Upper lobe of left lung (tissue), 4 donors: ENCODE measurements around the gene DMD.

Experiments used
- CTCF ChIP-seq, 6 experiments: fragments of 450-650 bp in 4 of 6; fragments of 200-600 bp in 2 of 6; sonication (generic) in 2 of 6; IDR thresholded peaks; one replicate each; pipeline ENCODE4 v1.5.1; 2016 to 2019; ENCODE audit warnings: antibody characterized with exemption in 6 of 6
- EP300 ChIP-seq, 4 donors: sonication (generic); formaldehyde crosslinking; IDR thresholded peaks; one replicate each; pipeline ENCODE4 v1.5.1; 2017; ENCODE audit warnings: antibody characterized with exemption in 4 of 4, control low read depth in 2 of 4
- POLR2A ChIP-seq, 4 donors: fragments of 450-650 bp; IDR thresholded peaks; one replicate each; pipeline ENCODE4 v1.5.1; 2016 to 2017; ENCODE audit warnings: antibody characterized with exemption in 4 of 4, mild to moderate bottlenecking in 2 of 4
- POLR2AphosphoS5 ChIP-seq, 2 donors: sonication (generic); formaldehyde crosslinking; IDR thresholded peaks; one replicate each; pipeline ENCODE4 v1.5.1; 2017; ENCODE audit warnings: antibody characterized with exemption in 2 of 2

GRCh38 chrX:32597777-32598176 is 613.6 kb downstream of the DMD start:
- TF ChIP-seq CTCF (IDR thresholded peaks at IDR 0.05) (no peak), POLR2AphosphoS5 (IDR thresholded peaks at IDR 0.05) (no peak), POLR2A (IDR thresholded peaks at IDR 0.05) (no peak), EP300 (IDR thresholded peaks at IDR 0.05) (peak in 3 of 4 donors; percentile 34 to 52 (median 38))
